ENCODE results near the gene SLC34A1.

SLC34A1 gene

DNA sequence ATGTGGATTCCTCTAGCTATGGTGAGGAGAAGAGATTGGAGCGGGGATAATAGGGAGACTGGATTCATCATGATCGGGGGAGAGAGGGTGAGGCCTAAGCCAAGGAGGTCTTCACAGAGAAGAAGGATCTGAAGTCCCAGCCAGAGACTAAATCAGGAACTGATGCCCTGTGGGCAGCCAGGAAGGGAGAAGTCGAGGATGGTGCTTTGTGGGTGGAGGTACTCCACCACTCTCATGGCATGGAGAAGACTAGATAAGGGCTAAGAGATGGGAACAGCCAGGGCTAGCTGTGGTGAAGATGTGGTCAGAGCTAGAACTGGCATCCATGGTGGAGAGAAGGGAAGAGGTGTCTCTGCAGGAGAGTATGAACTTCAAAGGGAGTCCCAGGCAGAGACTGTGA is 29.5 kb upstream of the SLC34A1 start:
- TF ChIP-seq, protein P1, sequence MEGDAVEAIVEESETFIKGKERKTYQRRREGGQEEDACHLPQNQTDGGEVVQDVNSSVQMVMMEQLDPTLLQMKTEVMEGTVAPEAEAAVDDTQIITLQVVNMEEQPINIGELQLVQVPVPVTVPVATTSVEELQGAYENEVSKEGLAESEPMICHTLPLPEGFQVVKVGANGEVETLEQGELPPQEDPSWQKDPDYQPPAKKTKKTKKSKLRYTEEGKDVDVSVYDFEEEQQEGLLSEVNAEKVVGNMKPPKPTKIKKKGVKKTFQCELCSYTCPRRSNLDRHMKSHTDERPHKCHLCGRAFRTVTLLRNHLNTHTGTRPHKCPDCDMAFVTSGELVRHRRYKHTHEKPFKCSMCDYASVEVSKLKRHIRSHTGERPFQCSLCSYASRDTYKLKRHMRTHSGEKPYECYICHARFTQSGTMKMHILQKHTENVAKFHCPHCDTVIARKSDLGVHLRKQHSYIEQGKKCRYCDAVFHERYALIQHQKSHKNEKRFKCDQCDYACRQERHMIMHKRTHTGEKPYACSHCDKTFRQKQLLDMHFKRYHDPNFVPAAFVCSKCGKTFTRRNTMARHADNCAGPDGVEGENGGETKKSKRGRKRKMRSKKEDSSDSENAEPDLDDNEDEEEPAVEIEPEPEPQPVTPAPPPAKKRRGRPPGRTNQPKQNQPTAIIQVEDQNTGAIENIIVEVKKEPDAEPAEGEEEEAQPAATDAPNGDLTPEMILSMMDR (IDR thresholded peaks at IDR 0.05): no peak
- DNase-seq (ENCODE audit: low spot score): no peak
- H3K27ac ChIP-seq: no peak overlapping the region
- H3K4me3 ChIP-seq: no peak overlapping the region

DNA sequence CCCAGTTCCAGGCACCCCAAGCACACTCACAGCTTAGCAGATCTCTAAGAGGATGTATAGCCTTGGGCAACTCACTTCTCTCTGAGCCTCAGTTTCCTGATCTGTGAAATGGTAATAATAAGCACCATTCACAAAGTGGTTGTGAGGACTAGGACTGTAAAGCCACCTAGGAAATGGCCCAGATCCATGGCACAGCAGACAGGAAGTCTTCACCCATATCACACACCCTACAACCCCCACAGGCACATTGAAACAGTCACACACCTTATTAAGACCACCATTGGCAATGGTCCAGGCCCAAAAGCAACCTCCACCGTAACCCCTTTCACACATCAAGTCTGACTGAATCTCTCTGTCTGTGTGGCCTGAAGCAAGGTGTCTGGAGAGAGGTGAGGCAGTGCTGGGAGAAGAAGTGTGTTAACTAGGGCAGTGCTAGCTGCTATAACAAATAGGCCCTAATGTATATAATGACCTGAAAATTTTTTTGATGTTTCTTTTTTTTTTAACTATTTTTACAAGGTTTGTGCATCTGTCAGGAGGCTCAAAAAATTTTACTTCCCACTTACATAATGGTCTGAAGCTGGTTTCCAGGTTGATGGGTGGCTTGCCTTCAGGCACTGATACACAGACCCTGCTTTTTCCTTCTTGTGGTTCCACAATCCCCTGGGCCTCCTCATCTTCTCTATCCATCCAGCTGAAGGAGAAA is 28.9 kb upstream of the SLC34A1 start:
- TF ChIP-seq, protein P1 (IDR thresholded peaks at IDR 0.05): no peak
- no peak for DNase-seq (ENCODE audit: low spot score)
- Histone ChIP-seq H3K27ac (no peak overlapping the region), H3K4me3 (no peak overlapping the region)

DNA sequence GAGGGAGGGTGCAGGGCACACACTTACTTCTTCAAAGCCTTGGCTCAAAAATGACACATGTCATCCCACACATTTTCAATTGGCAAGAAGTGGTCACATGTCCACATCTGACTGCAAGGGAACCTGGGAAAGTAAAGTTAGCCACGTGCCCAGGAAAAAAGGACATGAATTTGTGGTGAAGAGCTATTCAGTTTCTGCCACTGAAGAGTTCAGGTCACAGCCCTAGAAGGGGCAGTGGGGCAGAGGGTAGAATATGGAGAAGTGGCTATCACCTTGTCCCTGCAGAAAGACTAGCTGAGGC is 28.4 kb upstream of the SLC34A1 start:
- TF ChIP-seq, protein P1 (IDR thresholded peaks at IDR 0.05): no peak
- Histone ChIP-seq H3K4me3 (no peak overlapping the region), H3K27ac (no peak overlapping the region)
- no peak for DNase-seq (ENCODE audit: low spot score)

DNA sequence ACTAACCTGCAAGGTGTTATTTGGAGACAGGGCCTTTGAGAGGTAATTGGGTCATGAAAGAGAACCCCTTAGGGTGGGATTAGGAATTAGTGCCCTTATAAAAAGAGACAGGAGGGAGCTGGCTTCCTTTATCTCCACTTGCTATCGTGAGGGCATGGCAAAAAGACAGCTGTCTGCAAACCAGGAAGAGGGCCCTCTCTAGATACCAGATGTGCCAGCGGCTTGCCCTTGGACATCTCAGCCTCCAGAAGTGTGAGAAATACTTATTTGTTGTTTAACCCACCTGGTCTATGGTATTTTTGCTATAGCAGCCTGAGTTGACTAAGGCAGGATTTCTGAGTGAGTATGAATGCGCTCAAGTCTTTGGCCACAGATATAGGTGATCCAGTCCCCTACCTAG is 27.5 kb upstream of the SLC34A1 start:
- Histone ChIP-seq H3K4me3 (no peak overlapping the region), H3K27ac (no peak overlapping the region)
- no peak for DNase-seq (ENCODE audit: low spot score)
- TF ChIP-seq, protein P1 (IDR thresholded peaks at IDR 0.05): no peak

DNA sequence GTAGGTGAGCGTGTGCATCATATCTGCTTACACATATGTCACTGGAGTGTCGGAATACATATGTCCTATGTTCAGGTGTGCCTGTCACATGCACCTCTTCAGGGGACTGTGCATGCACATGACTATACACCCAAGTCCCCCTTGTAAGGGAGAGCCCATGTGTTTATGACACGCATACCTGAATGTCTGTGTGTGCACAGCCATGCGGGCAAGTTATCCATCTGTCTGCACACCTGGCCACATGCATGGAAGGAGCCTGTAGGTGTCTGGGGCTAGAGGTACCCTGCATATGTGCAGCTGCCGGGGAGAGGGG is 27.1 kb upstream of the SLC34A1 start:
- Histone ChIP-seq H3K27ac (no peak overlapping the region), H3K4me3 (peak overlapping the region; percentile 65)
- DNase-seq (ENCODE audit: low spot score): no peak
- TF ChIP-seq, protein P1 (IDR thresholded peaks at IDR 0.05): no peak

DNA sequence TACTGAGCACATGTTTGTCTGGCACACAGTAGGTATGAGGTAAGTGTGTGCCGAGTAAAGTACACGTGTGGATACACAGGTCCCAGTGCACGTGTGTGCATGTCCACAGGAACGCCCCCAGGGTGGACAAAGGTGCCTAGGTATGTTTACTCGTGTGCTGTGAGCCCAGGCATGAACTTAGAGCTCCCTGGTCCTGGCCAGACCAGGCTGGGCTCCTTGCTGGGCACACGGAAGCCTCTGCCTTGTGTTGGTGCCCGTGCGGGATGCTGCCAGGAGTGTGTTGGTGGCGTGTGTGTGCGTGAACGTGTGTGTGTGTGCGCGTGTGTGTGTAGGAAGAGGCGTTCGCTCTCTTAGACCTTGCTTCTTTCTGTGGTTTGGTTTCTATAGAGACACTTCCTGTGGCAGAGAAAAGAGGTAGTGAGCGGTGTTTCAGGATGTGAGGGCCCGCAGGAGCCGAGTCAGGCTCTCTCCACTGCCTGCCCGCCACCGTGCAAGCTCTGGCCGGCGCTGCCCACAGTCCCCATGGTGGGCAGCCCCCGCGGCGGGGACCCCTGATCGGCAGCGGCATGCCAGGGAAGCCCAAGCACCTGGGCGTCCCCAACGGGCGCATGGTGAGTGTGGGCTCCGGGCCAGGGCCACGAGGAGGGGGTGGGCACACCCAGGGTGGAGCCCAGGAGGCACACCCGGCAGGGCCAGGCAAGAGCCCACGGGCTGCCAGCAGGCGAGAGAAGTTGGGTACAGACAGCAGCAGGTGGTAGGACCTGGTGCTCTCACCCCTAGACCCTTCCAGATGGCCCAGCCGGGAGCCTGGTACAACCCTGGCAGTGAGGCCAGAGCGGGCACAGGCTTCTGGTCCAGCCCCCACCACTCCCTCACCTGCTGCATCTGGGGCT is 26.5 kb upstream of the SLC34A1 start, which contains the start of gene RGS14:
TSS of gene RGS14 (plus strand) at position 466 of the 893 bp plus-strand sequence. CDS start at position 567, 101 bp downstream.
- Histone ChIP-seq H3K27ac (peak within 1 kb of the TSS in 1 of 2 donors; percentile 64), H3K4me3 (peak within 1 kb of the TSS; percentile 65)
- no peak for DNase-seq (ENCODE audit: low spot score)
- TF ChIP-seq, protein P1 (IDR thresholded peaks at IDR 0.05): no peak
